HG03354 (cell line): Measurements from ENCODE around the gene FADS3.

ENCODE experiments used
- ATAC-seq: cut with Tn5 transposase; IDR thresholded peaks from one replicate; pipeline ENCODE4 v1.9.1; 2021; ENCODE audit warnings: mild to moderate bottlenecking; ENCODE audit not compliant: unreplicated experiment, poor library complexity, severe bottlenecking

Gene FADS3

DNA sequence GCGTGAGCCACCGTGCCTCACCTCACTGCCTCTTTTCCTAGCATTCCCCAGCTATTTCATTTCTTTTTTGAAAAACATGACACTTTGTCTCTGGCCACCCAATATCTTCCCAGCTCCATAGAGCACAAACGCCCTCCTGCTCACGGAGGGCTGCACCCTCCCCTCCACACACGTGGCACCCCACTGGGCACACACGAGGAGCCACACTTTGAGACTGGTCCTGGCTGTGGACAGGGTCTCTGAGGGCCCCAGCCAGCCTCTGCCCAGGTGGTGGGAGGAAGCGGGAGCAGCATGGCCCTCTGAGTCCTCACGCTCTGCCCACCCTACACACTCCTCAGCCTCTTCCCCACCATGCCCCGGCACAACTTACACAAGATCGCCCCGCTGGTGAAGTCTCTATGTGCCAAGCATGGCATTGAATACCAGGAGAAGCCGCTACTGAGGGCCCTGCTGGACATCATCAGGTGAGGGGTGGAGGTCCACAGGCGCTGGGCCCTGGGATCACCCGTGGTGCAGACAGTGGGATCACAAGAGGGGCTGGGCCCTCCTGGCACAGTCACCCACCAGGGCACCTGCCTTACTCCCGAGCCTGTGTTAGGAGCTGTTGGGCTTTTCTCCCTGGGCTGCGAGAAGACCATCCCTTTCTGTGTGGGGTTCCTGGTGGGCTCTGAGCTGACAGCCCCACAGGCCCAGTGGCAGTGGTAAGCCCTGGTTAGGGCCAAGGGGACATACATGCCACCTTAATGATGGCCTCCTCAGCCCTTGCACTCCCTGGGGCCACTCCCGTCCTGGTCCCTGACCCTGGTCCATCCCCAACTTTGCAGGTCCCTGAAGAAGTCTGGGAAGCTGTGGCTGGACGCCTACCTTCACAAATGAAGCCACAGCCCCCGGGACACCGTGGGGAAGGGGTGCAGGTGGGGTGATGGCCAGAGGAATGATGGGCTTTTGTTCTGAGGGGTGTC is 26.2 kb downstream of the FADS3 start:
- no peak for ATAC-seq

DNA sequence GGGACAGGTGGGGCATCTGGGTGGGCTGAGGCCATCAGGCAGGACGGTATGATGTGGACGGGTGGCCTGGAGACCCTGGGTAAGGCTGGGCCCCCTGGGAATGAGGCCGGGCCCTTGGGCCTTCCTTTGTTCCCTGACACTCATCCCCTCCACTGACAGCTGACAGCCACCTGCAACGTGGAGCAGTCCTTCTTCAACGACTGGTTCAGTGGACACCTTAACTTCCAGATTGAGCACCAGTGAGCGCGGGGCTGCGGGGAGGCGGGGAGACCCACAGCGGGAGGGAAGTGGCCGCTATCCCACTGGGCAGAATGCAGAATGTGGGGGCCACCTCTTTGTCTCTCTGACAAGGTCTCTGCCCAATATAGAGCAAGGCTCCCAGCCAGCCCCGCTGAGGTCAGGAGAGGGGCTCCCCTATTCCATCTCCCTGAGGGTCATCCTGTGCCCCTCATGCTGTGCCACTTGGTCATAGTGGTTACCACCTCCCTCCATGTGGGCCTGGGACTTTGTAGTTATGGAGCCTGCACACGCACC is 27.7 kb downstream of the FADS3 start:
- ATAC-seq: no peak

DNA sequence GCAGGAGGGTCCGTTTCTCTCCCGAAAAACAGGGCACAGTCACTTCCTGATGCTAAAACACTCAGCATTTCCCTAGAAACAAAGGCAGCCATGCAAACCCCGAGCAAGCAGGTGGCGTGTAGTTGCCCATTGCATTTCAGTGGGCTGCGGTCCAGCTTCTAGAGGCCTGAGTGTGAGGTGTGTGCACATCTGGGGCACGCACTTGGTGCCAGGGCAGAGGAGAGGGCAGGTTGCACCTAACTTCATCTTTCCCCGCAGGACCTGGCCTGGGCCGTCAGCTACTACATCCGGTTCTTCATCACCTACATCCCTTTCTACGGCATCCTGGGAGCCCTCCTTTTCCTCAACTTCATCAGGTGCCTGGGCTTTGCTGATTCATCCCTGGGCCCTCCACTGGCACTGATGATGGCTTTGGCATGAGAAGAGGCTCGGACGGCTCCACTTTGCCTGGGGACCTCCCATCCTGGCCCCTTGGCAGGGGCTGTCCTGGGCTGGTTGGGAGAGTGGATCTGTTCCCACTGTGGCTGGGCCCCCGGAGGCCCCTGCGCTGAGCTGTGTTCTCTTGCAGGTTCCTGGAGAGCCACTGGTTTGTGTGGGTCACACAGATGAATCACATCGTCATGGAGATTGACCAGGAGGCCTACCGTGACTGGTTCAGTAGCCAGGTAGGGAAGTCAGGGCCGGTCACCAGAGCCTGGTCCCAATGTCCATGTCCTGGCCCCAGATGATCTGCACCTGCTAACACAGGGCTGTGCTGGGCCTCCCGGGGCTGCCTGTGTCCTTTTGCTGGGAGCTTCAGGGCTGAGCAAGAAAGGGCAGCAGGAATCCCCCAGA is 28.4 kb downstream of the FADS3 start:
- ATAC-seq: no peak

DNA sequence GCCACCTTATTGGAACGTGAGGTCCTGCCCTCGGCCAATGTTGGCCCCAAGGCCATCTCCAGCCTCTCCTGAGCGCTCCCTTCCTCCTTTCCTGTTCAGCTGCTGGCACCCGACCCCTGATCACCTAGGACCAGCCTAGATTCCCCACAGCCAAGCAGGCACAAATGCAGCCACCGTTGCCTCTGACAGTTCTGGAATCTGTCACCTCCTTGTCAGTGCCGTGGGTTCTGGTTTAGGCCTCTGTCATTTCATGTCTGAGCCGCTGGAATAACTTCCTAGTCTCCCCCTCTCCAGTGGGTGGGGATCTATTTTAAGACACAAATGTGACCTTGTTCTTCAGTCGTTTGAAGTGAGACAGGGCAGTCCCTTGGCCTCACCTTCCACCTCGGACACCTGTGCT is 29.7 kb downstream of the FADS3 start:
- no peak for ATAC-seq

DNA sequence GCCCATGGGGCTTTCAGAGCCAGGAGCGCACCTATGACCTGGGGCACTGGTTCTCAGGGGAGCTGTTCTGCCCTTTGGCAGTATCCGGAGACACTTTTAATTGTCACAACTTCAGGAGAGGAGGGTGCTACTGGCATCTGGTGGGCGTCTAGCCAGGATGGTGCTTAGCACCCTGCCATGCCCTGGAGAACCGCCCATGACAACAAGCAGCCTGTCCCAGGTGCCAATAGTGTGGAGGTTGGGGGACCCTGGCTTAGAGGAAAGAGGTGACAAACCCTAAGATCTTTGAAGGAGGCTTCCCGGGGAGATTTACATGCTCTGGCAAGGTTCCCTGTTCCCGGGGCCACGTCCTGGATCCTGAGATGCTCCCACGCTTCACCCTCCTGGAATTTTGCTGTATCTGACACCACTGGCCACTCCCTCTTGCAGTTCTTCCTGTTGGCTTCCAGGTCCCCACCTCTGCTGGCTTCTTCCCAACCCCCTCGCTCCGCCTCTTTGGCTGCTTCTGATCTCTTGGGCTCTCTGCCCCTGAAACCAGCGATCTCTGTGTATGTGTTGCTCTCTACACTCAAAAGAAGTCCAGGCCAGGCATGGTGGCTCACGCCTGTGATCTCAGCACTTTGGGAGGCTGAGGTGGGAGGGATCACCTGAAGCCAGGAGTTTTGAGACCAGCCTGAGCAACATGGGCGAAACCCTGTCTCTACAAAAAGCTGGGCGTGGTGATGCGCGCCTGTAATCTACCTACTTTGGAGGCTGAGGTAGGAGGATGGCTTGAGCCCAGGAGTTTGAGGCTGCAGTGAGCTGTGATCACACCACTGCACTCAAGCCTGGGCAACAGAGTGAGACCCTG is 31.1 kb downstream of the FADS3 start:
- ATAC-seq: no peak

DNA sequence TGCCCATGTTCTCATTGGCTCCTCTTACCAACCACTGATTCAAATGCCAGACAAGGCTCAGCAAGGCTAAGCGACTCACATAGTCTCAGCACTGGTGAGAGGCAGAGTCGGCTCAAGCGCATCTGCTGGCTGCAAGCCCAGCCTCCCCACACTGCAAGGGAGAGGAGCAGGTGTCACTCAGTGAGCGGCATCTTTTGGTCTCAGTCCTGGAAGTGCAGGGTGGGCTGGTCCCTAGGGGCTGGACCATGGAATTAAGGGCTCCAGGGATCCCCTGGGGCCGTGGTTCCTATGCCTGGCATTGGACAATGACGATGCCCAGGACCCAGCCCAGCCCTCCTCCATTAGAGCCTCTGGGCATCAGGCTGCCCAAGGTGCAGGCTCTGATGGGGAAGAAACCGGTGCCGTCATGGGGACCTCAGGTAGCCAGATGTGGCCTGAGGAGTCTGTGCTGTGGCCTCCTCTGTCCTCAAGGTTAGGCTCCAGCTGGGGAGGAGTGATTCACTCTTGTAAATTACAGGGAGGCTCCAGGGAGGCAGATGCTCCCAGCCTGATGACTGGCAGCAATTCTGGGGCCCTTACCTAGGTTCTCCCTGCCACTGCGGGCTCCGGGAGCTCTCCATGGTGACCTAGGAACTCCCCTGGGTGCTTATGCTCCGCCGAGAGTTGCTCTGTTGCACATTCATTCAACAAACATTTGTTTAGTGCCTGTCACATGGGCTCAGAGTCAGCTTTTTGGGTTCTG is 35.2 kb downstream of the FADS3 start:
- no peak for ATAC-seq

DNA sequence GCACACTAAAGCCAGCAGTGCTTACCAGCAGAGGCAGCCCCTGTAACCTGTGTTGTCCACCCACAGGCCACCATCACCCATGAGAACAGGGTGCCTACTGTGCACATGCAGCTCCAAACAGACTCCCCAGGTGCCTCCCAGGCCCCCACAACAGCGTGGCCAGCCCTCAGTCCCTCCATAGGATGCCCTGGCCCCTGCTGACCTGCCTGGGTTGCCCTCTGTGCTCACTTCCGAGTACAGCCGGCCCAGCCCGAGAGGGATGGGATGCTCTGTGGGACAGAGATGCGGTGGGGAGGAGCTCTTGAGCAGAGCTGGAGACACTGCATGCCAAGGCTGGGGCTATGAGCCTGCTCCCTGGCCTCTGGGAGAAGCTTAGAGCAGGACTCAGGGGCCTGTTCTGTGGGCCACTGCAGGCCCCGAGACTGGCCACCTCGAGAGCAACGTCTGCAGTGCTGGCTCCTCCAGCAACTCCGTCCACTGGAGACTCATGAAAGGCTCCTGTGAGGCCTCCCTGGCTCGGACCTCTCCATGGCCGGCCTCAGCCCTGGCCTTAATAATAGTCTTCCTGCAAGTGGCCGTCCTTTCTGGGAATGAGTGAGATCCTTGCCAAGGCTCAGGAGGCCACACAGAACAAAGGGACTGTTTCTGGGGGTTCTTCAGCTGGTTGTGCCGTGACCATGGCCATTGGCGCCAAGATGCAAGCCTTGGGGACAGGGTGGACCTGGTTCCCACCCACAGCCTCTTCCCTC is 36.2 kb downstream of the FADS3 start:
- ATAC-seq: no peak

DNA sequence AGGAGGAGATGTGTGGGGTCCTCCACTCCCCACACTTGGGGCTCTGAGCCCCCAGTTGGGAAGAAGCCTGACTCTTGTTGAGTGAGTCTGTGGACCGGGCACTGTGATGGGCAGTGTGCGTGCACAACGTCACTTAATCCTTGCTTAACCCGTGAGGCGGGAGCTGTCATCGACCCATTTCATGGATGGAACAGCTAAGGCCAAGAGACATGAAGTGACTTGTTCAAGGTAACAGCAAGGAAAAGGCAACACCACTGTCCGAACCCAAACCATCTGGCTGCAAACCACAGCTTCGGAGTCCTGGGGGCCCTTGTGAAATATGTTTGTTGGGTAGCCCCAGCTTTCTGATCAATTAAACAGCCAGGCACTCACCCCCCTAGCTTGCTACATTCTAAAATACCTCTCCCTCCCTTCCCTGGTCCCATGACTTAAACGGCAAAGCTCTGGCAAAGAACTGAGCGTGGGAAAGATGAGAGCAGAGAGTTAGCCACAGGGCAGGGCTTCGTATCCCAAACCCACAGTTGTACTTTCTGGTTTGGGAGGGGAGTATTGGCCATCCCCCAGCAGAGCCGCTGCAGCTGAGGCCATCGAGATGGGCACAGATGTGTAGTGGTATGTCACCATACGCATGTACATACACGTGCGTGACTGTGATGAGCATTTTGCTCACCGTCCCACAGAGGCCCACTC is 37.0 kb downstream of the FADS3 start:
- no peak for ATAC-seq

DNA sequence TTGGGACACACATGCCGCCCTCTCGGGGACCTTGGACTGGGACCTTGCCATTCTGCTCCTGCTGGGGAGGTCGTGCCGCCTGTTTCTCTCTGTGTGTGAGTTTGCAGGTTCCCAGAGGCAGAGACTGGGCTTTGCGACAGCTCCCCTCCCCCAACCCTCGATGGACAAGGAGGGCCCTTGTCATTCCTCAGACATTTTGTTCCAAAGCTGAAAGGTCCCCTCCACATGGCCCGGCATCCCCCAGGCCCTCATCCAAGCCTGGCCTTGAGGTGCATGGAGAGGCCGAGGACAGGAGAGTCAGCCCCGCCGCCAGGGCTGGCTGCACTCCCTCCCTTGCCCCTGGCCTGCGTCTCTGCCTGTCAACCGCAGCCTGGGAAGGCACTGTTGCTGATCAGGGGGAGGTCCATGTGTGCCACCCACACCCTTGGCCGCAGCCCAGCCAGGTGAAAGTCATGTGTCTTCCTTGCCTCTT is 37.6 kb downstream of the FADS3 start:
- ATAC-seq: no peak

DNA sequence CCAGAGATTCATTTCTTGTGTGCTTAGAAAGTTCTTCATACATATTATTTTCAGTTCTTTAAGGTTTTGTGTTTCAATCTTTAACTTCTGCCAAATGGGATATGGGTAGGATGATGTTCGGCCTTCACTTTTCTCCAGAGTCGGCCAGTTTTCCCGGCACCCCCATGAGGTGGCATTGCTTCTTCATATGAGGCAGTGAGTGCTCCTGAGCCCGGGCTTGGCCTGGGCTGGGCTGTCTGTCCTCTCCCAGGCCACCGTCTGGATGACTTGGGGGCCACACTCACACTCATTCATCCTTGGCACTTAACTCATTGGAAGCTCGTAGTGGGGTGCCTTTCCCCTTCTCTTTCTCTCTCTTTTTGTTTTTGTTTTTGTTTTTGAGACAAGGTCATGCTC is 39.4 kb downstream of the FADS3 start:
- no peak for ATAC-seq

DNA sequence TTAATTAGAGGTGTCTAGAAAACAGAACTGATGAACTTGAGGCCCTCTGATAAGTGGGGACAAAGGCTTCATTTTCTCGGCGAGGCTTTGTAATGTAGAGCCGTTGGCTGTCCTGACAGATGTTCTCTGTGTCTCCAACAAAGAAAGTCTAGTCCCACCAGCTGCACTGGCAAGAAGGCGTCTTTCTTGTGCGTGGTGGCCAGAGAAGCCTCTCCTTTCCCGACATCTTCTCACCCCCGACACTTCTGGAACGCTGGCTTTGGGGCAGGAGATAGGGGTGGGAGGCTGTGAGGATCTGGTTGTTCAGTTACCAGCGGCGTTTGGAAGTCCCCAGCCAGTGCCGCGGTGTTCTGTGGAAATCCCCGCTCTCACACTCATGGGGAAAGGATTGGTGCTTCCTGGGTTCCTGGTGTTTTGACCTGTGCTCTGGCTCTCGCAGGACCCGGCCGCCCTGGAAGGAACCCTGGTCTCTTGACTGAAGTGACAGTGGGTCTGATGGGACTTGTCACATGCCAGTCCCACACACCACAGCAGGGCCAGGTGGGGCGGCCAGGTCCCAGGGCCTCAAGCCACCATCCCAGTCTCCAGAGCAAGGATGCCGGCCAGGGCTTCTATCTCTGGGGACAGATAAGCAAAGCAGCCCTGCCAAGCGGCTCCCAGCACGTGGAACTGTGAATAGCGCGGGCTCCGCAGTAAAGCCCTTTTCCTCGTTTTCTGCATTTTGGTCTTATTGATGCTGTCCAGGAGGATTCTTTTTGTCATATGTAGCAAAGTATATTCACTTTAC is 40.0 kb downstream of the FADS3 start:
- no peak for ATAC-seq

DNA sequence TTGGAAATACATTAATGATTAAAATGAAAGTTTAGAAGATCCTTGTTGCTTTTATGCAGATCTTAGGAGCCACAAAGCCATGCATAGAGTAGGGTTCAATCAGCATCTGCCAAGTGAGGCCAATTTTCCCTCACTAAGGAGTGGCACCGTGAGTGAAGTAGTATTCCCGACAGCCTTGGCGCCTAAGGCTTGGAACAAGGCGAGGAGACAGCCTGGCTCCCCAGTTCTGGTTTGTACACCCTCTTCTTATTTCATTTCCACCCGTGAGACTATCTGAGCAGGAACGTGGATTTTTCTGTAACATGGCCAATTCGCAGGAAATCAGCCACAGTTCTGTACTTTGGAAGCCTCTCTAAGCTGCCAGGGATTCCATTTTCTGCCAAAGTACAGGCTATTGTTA is 40.7 kb downstream of the FADS3 start:
- ATAC-seq: no peak

DNA sequence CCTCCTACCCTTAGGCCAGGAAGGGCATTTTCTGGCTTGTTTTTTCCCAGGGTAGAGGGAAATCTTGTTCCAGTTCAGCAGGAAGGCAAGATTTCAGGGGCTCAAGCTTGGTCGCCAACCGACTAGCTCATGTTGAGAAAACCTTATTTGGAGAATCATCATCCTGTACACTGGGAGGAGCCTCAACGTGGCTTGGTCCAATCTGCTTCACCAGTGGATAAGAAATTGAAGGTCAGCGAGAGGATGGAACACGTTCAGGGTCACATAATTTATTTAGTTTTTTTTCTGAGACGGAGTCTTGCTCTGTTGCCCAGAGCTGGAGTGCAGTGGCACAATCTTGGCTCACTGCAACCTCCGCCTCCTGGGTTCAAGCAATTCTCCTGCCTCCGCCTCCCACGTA is 42.7 kb downstream of the FADS3 start:
- no peak for ATAC-seq

DNA sequence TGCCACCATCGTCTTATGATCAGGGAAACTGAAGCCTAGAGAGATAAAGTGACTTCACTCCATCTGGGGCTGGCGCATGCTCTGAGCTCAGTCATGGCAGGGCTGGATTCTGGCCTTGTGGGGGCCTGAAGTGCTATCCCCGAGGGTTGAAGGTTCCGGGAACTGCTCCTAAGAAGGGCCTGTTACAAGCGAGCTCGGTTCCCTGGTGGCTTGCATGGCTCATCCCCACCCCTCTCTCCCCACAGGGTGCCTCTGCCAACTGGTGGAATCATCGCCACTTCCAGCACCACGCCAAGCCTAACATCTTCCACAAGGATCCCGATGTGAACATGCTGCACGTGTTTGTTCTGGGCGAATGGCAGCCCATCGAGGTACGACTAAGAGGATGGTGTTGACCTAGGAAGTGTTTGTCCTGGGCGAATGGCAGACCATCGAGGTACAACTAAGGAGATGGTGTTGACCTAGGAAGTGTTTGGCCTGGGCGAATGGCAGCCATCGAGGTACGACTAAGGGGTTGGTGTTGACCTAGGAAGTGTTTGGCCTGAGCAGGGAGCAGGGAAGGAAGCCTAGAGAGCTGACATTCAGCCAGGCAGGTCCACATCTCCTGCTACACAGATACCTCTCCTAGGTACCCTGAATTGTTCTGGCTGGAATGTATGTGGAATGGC is 43.3 kb downstream of the FADS3 start:
- no peak for ATAC-seq

DNA sequence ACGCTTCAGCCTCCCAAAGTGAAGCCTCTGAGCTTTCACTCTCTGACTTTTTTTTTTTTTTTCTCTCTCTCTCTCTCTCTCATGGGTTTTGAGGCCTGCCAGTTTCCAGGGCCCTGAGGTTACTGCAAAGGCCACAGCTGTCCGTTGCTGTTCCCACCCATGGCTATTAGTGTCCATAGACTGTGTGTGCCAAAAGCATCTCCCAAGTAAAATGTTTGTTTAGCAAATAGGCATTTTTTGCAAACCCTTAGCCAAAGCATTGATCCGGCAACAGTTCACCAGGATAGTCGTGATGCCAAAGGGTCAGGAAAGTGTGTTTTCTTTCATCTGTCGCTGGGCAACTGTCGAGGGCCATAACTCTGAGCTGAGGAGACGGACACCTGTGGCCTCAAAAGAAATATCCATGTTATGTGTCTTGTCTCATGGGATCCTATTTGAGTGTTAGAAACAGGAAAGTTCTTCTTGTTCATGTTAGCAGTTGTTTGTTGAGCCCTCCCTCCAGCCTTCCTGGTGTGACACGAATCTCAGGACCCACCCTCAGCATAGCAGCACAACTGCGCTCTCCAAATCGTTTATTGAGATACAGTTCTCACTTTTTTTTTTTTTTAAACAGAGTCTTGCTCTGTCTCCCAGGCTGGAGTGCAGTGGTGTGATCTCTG is 44.9 kb downstream of the FADS3 start:
- ATAC-seq: no peak
